ENCODE measurements around the gene RACGAP1.

RACGAP1 gene

GRCh38 chr12:49959685-49960473 lies 65.4 kb downstream of the RACGAP1 start:
- TF ChIP-seq SIN3A (IDR thresholded peaks at IDR 0.05; ENCODE audit: borderline replicate concordance, insufficient read depth, low read length) (no peak), TAF1 (IDR thresholded peaks at IDR 0.05; ENCODE audit: borderline replicate concordance, insufficient read depth, low read length) (no peak), FOXP2 (optimal IDR thresholded peaks at IDR 0.05; ENCODE audit: borderline replicate concordance, extremely low read depth, extremely low read length, insufficient read depth) (no peak), POLR2AphosphoS5 (IDR thresholded peaks at IDR 0.05; ENCODE audit: low read depth, low read length) (no peak)
- TF ChIP-seq, protein P1, sequence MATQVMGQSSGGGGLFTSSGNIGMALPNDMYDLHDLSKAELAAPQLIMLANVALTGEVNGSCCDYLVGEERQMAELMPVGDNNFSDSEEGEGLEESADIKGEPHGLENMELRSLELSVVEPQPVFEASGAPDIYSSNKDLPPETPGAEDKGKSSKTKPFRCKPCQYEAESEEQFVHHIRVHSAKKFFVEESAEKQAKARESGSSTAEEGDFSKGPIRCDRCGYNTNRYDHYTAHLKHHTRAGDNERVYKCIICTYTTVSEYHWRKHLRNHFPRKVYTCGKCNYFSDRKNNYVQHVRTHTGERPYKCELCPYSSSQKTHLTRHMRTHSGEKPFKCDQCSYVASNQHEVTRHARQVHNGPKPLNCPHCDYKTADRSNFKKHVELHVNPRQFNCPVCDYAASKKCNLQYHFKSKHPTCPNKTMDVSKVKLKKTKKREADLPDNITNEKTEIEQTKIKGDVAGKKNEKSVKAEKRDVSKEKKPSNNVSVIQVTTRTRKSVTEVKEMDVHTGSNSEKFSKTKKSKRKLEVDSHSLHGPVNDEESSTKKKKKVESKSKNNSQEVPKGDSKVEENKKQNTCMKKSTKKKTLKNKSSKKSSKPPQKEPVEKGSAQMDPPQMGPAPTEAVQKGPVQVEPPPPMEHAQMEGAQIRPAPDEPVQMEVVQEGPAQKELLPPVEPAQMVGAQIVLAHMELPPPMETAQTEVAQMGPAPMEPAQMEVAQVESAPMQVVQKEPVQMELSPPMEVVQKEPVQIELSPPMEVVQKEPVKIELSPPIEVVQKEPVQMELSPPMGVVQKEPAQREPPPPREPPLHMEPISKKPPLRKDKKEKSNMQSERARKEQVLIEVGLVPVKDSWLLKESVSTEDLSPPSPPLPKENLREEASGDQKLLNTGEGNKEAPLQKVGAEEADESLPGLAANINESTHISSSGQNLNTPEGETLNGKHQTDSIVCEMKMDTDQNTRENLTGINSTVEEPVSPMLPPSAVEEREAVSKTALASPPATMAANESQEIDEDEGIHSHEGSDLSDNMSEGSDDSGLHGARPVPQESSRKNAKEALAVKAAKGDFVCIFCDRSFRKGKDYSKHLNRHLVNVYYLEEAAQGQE (IDR thresholded peaks at IDR 0.05; ENCODE audit: insufficient read depth in 1 of 2, low read depth in 2 of 2, low read length in 2 of 2): no peak

DNA sequence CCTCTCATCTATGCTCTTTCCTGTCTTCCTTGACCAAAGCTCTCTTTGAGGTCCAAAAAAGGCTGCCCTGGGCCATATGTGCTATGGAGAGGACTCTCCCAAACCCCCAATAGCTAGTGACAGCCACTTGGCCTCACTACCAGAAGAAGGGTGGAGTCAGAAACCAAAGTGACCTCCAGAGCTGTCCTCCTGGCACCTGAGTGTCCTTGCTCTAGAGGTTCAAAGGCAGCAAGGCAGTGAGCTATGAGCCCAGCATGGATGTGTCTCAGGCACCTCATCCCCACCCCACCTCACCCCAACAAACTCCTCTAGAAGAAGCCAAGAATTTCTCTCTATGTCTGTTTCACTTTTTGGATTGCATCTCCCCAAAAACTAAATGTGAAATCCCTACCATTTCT lies 67.7 kb downstream of the RACGAP1 start:
- TF ChIP-seq, protein P1 (IDR thresholded peaks at IDR 0.05; ENCODE audit: insufficient read depth in 1 of 2, low read depth in 2 of 2, low read length in 2 of 2): no peak
- no peak for TF ChIP-seq POLR2AphosphoS5 (IDR thresholded peaks at IDR 0.05; ENCODE audit: low read depth, low read length)
- TF ChIP-seq TAF1 (IDR thresholded peaks at IDR 0.05; ENCODE audit: borderline replicate concordance, insufficient read depth, low read length): no peak
- TF ChIP-seq SIN3A (IDR thresholded peaks at IDR 0.05; ENCODE audit: borderline replicate concordance, insufficient read depth, low read length): no peak
- TF ChIP-seq FOXP2 (optimal IDR thresholded peaks at IDR 0.05; ENCODE audit: borderline replicate concordance, extremely low read depth, extremely low read length, insufficient read depth): no peak

DNA sequence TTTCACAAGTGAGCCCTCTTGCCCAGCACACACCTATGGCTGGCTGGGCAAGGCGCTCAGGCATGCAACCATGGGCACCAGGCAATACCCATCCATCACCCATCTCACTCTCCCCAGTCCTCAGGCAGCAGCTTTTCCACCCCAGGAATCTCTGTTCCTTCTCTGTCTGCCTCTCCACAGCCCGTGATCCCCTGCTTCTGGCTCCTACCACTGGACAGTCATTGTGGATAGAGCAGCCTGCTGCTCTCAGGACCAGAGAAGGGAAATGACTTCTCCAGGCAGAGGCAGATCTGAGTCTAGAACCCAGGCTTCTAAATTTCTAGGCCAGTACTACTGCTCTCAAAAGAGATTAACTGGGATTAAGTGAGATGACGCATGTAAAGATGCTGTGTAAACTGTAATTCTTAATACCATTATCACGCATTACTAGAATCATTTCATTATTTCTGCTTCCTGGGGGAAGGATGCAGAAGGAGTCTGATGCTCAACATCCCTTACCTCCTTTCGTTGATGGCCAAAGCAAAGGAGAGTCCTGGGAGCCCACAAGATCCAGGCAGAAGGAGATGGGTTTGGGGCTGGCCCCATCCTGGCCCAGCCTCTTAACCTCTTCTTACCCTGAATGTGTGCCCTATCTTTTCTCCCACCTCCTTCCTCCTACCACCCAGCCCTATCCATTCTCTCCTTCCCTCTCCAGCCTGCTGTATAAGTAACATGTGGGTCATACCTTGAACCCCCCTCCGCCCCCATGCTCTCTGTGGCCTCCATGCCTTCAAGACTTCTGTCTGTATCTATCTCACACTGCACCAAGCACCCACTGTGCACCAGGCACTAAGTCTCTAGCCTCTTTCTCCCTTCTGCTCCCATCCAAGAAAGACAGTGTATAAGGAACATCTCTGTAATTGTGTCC lies 68.4 kb downstream of the RACGAP1 start:
- TF ChIP-seq TAF1 (IDR thresholded peaks at IDR 0.05; ENCODE audit: borderline replicate concordance, insufficient read depth, low read length): no peak
- TF ChIP-seq SIN3A (IDR thresholded peaks at IDR 0.05; ENCODE audit: borderline replicate concordance, insufficient read depth, low read length): no peak
- TF ChIP-seq, protein P1 (IDR thresholded peaks at IDR 0.05; ENCODE audit: insufficient read depth in 1 of 2, low read depth in 2 of 2, low read length in 2 of 2): no peak
- no peak for TF ChIP-seq POLR2AphosphoS5 (IDR thresholded peaks at IDR 0.05; ENCODE audit: low read depth, low read length)
- TF ChIP-seq FOXP2 (optimal IDR thresholded peaks at IDR 0.05; ENCODE audit: borderline replicate concordance, extremely low read depth, extremely low read length, insufficient read depth): no peak

- TF ChIP-seq SIN3A (IDR thresholded peaks at IDR 0.05; ENCODE audit: borderline replicate concordance, insufficient read depth, low read length) (no peak), POLR2AphosphoS5 (IDR thresholded peaks at IDR 0.05; ENCODE audit: low read depth, low read length) (no peak), TAF1 (IDR thresholded peaks at IDR 0.05; ENCODE audit: borderline replicate concordance, insufficient read depth, low read length) (no peak), FOXP2 (optimal IDR thresholded peaks at IDR 0.05; ENCODE audit: borderline replicate concordance, extremely low read depth, extremely low read length, insufficient read depth) (no peak)
- TF ChIP-seq, protein P1 (IDR thresholded peaks at IDR 0.05; ENCODE audit: insufficient read depth in 1 of 2, low read depth in 2 of 2, low read length in 2 of 2): no peak
These were observed 69.2 kb downstream of the RACGAP1 start for GRCh38 chr12:49955899-49956662.

Data from PFSK-1 (cell line).